HepG2 (cell line): Measurements from ENCODE around the gene MSI2. TPM values are rescaled to one million over a fixed set of nuclear protein-coding genes. Genes with fewer than 3 reads are reported as not detected.

Experiments used
- ADNP ChIP-seq: sonication (generic); formaldehyde crosslinking; IDR thresholded peaks from 2 replicates; pipeline ENCODE4 v1.4.0; 2020; ENCODE audit warnings: missing genetic modification reagents
- ATF7-NPFF ChIP-seq: sonication (generic); formaldehyde crosslinking; IDR thresholded peaks from 2 replicates; pipeline ENCODE4 v1.8.1; 2023; ENCODE audit warnings: mild to moderate bottlenecking, low read depth, missing genetic modification reagents, moderate library complexity
- DMAP1 ChIP-seq: IDR thresholded peaks from 2 replicates; pipeline ENCODE4 v1.6.1; 2016
- DNMT1 ChIP-seq: sonication (generic); formaldehyde crosslinking; IDR thresholded peaks from 2 replicates; pipeline ENCODE4 v1.5.1; 2020; ENCODE audit warnings: mild to moderate bottlenecking, missing genetic modification reagents
- FLYWCH1 ChIP-seq: sonication (generic); formaldehyde crosslinking; IDR thresholded peaks from 2 replicates; pipeline ENCODE4 v1.8.1; 2023; ENCODE audit warnings: mild to moderate bottlenecking, missing genetic modification reagents
- GFI1 ChIP-seq: sonication (generic); formaldehyde crosslinking; IDR thresholded peaks from 2 replicates; pipeline ENCODE4 v1.5.0; 2020; ENCODE audit warnings: missing genetic modification reagents, mild to moderate bottlenecking, borderline replicate concordance
- HNRNPLL ChIP-seq: fragments of 200-400 bp; formaldehyde crosslinking; IDR thresholded peaks from 2 replicates; pipeline ENCODE4 v1.6.1; 2017; ENCODE audit warnings: mild to moderate bottlenecking, low read depth, low read length; ENCODE audit not compliant: poor library complexity, severe bottlenecking
- HOXA3 ChIP-seq: sonication (generic); formaldehyde crosslinking; IDR thresholded peaks from 2 replicates; pipeline ENCODE4 v1.5.0; 2020; ENCODE audit warnings: missing genetic modification reagents
- MED13 ChIP-seq: sonication (generic); formaldehyde crosslinking; IDR thresholded peaks from 2 replicates; pipeline ENCODE4 v1.5.0; 2020; ENCODE audit warnings: missing genetic modification reagents
- MED8 ChIP-seq: sonication (generic); formaldehyde crosslinking; IDR thresholded peaks from 2 replicates; pipeline ENCODE4 v1.8.1; 2023; ENCODE audit warnings: mild to moderate bottlenecking, missing genetic modification reagents; ENCODE audit not compliant: insufficient replicate concordance
- RBFOX2 ChIP-seq: fragments of 200-400 bp; formaldehyde crosslinking; IDR thresholded peaks from 2 replicates; pipeline ENCODE4 v1.6.1; 2017; ENCODE audit warnings: low read depth, mild to moderate bottlenecking, low read length
- RCOR2 ChIP-seq: IDR thresholded peaks from 2 replicates; pipeline ENCODE4 v1.6.1; 2016; ENCODE audit warnings: missing biosample characterization, missing genetic modification reagents
- RNF2 ChIP-seq: fragments of 450-650 bp; conservative IDR thresholded peaks from 2 replicates; pipeline ENCODE4 v1.6.1; 2016; ENCODE audit warnings: low read depth
- RXRB ChIP-seq: IDR thresholded peaks from 2 replicates; pipeline ENCODE4 v1.6.1; 2016; ENCODE audit warnings: borderline replicate concordance, missing genetic modification reagents, missing compliant biosample characterization
- SMAD3 ChIP-seq: sonication (generic); formaldehyde crosslinking; IDR thresholded peaks from 2 replicates; pipeline ENCODE4 v1.4.0; 2020; ENCODE audit warnings: missing genetic modification reagents
- SP4 ChIP-seq: sonication (generic); formaldehyde crosslinking; IDR thresholded peaks from 2 replicates; pipeline ENCODE4 v1.8.1; 2023; ENCODE audit warnings: mild to moderate bottlenecking, missing genetic modification reagents
- TCF7L2 ChIP-seq: IDR thresholded peaks from 2 replicates; pipeline ENCODE4 v1.6.1; 2011; ENCODE audit warnings: mild to moderate bottlenecking, low read depth, low read length, moderate library complexity
- THAP8 ChIP-seq: sonication (generic); formaldehyde crosslinking; IDR thresholded peaks from 2 replicates; pipeline ENCODE4 v1.5.1; 2020; ENCODE audit warnings: missing genetic modification reagents, mild to moderate bottlenecking, borderline replicate concordance
- TMF1 ChIP-seq: sonication (generic); formaldehyde crosslinking; IDR thresholded peaks from 2 replicates; pipeline ENCODE4 v1.8.1; 2022; ENCODE audit warnings: low read depth, missing genetic modification reagents
- U2AF2 ChIP-seq: fragments of 200-400 bp; formaldehyde crosslinking; IDR thresholded peaks from 2 replicates; pipeline ENCODE4 v1.6.1; 2017; ENCODE audit warnings: low read depth, mild to moderate bottlenecking, low read length
- UBTF ChIP-seq: sonication (generic); formaldehyde crosslinking; IDR thresholded peaks from 2 replicates; pipeline ENCODE4 v1.4.0; 2020; ENCODE audit warnings: mild to moderate bottlenecking, missing genetic modification reagents
- ZBTB14 ChIP-seq: sonication (generic); formaldehyde crosslinking; IDR thresholded peaks from 2 replicates; pipeline ENCODE4 v1.4.0; 2020; ENCODE audit warnings: missing genetic modification reagents
- ZNF180 ChIP-seq: sonication (generic); formaldehyde crosslinking; IDR thresholded peaks from 2 replicates; pipeline ENCODE4 v1.4.0; 2020; ENCODE audit warnings: low read depth, missing genetic modification reagents, borderline replicate concordance
- ZNF274 ChIP-seq: sonication (generic); formaldehyde crosslinking; IDR thresholded peaks from 2 replicates; pipeline ENCODE4 v1.5.1; 2020; ENCODE audit warnings: mild to moderate bottlenecking, missing genetic modification reagents
- ZNF34 ChIP-seq: sonication (generic); formaldehyde crosslinking; IDR thresholded peaks from 2 replicates; pipeline ENCODE4 v1.4.0; 2020; ENCODE audit warnings: mild to moderate bottlenecking, missing genetic modification reagents, borderline replicate concordance
- ZNF883 ChIP-seq: sonication (generic); formaldehyde crosslinking; IDR thresholded peaks from 2 replicates; pipeline ENCODE4 v1.5.1; 2020; ENCODE audit warnings: mild to moderate bottlenecking, missing genetic modification reagents; ENCODE audit errors: not compliant biosample characterization
- polyA plus RNA-seq, 8 experiments: library from polyadenylated mRNA; depleted of rRNA in 3 of 8; stranded (reverse) in 7 of 8; unstranded in 1 of 8; fragments of >200 nt; fragmentation: Illumina TruSeq in 4 of 8; extraction: Trizol in 4 of 8; gene quantifications; 2 replicates each; pipeline versions ENCODE4 v1.2.1 to v1.2.3, GENCODE V29; 2011 to 2016; ENCODE audit warnings: low read depth in 4 of 8, missing spikeins in 1 of 8, mixed read lengths in 1 of 8; ENCODE audit not compliant: insufficient read depth in 1 of 8
- total RNA-seq, 5 experiments: library from RNA; depleted of rRNA; stranded (reverse); fragments of >200 nt; fragmentation: Illumina TruSeq; extraction: Trizol; gene quantifications; 2 replicates each; pipeline ENCODE4 v1.2.3, GENCODE V29; 2016; ENCODE audit warnings: low read depth in 1 of 5
- TF ChIP-seq, protein P1 (sequence below): IDR thresholded peaks from 2 replicates; pipeline ENCODE4 v1.6.1; 2016; ENCODE audit warnings: control low read depth
- TF ChIP-seq, protein P2 (sequence below): sonication (generic); formaldehyde crosslinking; IDR thresholded peaks from 2 replicates; pipeline ENCODE4 v1.5.0; 2020; ENCODE audit warnings: missing genetic modification reagents, mild to moderate bottlenecking, borderline replicate concordance

Gene MSI2
- total and polyA plus RNA-seq, 2 of the 13 experiments (the other 11 are each of a cell fraction or from before 2014, with no cell fraction given) = 77.5 to 78.4 TPM

GRCh38 chr17:57293077-57293476 is 36.8 kb downstream of the MSI2 start (continued):
- TF ChIP-seq U2AF2 = no peak
- TF ChIP-seq DNMT1 = no peak
- no peak for TF ChIP-seq RNF2
- TF ChIP-seq ZNF34 (CRISPR knock-in tag) = no peak
- peak; percentile 49; the same call in 1 of the 2 replicates for TF ChIP-seq DMAP1 (CRISPR knock-in tag)
- TF ChIP-seq GFI1 = no peak
- no peak for TF ChIP-seq MED13
- 0 out of 2 replicates have a peak, but pooled peaks have one; percentile 49 for TF ChIP-seq SMAD3 (CRISPR knock-in tag)
- TF ChIP-seq ZNF274 (CRISPR knock-in tag) = no peak
- no peak for TF ChIP-seq TCF7L2
- TF ChIP-seq FLYWCH1 (CRISPR knock-in tag) = no peak
- no peak for TF ChIP-seq TMF1 (CRISPR knock-in tag)
- TF ChIP-seq ATF7-NPFF (CRISPR knock-in tag) = no peak
- no peak for TF ChIP-seq ZNF883 (CRISPR knock-in tag)
- peak; percentile 73 for TF ChIP-seq RXRB
- TF ChIP-seq ZBTB14 (CRISPR knock-in tag) = no peak
- TF ChIP-seq ZNF180 (CRISPR knock-in tag) = no peak
- peak; percentile 50; the same call in 1 of the 2 replicates for TF ChIP-seq HOXA3
- TF ChIP-seq UBTF (CRISPR knock-in tag) = peak; percentile 72
- TF ChIP-seq HNRNPLL = no peak
- TF ChIP-seq, protein P1, sequence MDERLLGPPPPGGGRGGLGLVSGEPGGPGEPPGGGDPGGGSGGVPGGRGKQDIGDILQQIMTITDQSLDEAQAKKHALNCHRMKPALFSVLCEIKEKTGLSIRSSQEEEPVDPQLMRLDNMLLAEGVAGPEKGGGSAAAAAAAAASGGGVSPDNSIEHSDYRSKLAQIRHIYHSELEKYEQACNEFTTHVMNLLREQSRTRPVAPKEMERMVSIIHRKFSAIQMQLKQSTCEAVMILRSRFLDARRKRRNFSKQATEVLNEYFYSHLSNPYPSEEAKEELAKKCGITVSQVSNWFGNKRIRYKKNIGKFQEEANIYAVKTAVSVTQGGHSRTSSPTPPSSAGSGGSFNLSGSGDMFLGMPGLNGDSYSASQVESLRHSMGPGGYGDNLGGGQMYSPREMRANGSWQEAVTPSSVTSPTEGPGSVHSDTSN (CRISPR knock-in tag) = no peak
- TF ChIP-seq SP4 (CRISPR knock-in tag) = no peak
- no peak for TF ChIP-seq THAP8 (CRISPR knock-in tag)
- no peak for TF ChIP-seq RBFOX2
- TF ChIP-seq, protein P2, sequence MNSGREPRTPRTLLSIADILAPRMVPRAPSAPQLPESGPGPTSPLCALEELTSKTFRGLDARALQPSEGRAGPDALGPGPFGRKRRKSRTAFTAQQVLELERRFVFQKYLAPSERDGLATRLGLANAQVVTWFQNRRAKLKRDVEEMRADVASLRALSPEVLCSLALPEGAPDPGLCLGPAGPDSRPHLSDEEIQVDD = no peak
- TF ChIP-seq RCOR2 (CRISPR knock-in tag) = 0 out of 2 replicates have a peak, but pooled peaks have one; percentile 64
- TF ChIP-seq MED8 (CRISPR knock-in tag) = no peak
- no peak for TF ChIP-seq ADNP (CRISPR knock-in tag)
